ENCODE data around the gene DUSP16. TPM values are rescaled to one million over a fixed set of nuclear protein-coding genes. Genes with fewer than 3 reads are reported as not detected.
"Not testable (repeated sequence)": the region's sequence is repeated elsewhere in the genome, so short reads cannot be mapped to it uniquely, and the experiment has no call there.

The DUSP16 gene
- total RNA-seq, 2 donors from 2014 or later = 37.4 to 64.8 TPM

DNA sequence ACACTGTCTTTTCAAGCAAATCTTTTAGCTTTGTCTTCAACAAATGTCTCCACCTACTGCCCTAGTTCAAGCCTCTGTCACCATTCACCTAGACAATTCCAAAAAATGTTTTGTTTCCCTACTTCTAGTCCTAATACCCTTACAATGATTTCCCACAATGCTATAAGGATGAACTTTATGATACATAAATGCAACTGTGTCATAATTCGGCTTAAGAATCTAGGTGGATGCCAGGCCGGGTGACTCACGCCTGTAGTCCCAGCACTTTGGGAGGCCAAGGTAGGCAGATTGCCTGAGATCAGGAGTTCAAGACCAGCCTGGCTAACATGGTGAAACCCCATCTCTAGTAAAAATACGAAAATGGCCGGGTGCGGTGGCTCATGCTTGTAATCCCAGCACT is 28.3 kb upstream of the DUSP16 start:
- H3K9me3 Mint-ChIP-seq = peaks cover 0 to 19% of the 10 kb centered on the region in 2 donors
- no peak overlapping the region for H3K27ac Mint-ChIP-seq
- H3K36me3 Mint-ChIP-seq = no peaks in the 10 kb centered on the region
- no peak for DNase-seq (ENCODE audit: low spot score in 2 of 2)
- no peak for ATAC-seq

DNA sequence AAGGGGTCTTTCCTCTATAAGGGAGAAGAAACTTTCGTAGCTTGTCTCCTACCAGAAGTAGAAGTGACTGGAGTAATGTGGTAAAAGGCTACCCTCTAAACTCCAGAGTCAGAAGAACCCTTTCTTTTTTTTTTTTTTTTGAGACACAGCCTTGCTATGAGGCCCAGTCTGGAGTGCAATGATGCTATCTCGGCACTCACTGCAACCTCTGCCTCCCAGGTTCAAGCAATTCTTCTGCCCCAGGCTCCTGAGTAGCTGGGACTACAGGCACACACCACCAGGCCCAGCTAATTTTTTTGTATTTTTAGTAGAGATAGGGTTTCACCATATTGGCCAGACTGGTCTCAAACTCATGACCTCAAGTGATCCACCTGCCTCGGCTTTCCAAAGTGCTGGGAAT is 25.8 kb upstream of the DUSP16 start:
- DNase-seq (ENCODE audit: low spot score in 2 of 2); ATAC-seq; H3K27ac Mint-ChIP-seq; H3K36me3 Mint-ChIP-seq: not testable (repeated sequence)
- H3K9me3 Mint-ChIP-seq = peaks cover 0 to 15% of the 10 kb centered on the region in 2 donors

DNA sequence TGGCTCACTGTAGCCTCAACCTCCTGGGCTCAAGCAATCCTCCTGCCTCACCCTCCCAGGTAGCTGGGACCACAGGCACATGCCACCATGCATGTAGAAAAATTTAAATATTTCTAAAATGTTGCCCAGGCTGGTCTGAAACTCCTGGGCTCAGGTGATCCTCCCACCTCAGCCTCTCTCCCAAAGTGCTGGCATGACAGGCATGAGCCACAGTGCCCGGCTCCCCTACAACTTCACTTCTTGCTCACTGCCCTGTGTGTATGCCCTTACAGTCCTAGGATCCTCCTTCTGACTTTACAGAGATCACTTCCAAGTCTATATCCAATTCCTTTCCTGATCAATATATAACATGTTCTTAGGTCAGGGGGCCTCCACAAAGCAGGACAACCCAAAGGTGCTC is 25.2 kb upstream of the DUSP16 start:
- ATAC-seq = no peak
- Mint-ChIP-seq H3K36me3 (no peaks in the 10 kb centered on the region), H3K9me3 (peaks cover 0 to 13% of the 10 kb centered on the region in 2 donors), H3K27ac (no peak overlapping the region)
- no peak for DNase-seq (ENCODE audit: low spot score in 2 of 2)

DNA sequence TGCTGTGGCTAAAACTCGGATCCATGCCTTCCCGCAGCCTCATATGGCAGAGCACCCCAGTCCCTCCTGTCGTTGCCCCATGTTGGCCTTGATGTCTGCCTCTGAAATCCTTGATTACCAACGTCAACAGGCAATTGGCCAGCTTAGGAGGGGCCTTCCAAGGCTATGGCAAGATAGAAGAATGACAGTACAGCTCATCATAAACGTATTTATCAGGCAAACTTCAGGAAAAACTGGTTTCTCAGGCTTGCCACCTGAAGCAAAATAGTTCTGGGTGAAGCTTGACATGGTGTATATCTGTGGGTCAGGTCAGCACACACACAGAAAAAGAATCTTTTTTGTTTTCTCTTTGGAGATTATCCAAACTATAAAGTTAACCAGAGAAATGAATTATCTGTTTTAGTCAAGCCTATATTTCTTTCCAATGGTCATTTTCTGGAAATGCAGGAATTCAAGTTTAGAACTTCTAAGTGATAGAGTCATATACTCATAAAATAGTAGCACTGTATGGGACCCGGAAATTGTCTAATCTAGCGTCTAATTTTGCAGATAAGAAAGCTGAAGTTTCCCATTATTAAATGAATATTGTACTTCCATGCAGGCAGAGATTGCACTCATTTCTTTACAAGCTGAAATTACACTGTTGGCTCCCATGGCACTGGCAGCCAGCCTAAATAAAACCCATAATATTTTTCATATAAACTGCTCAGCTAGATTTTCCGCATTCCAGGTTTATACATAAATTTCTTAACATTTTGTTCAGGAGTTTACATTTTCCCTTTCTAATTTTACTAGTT is 24.4 kb upstream of the DUSP16 start:
- peaks cover 0 to 8% of the 10 kb centered on the region in 2 donors for H3K9me3 Mint-ChIP-seq
- DNase-seq (ENCODE audit: low spot score in 2 of 2) (no peak), ATAC-seq (no peak)
- no peak overlapping the region for H3K27ac Mint-ChIP-seq
- H3K36me3 Mint-ChIP-seq = no peaks in the 10 kb centered on the region

DNA sequence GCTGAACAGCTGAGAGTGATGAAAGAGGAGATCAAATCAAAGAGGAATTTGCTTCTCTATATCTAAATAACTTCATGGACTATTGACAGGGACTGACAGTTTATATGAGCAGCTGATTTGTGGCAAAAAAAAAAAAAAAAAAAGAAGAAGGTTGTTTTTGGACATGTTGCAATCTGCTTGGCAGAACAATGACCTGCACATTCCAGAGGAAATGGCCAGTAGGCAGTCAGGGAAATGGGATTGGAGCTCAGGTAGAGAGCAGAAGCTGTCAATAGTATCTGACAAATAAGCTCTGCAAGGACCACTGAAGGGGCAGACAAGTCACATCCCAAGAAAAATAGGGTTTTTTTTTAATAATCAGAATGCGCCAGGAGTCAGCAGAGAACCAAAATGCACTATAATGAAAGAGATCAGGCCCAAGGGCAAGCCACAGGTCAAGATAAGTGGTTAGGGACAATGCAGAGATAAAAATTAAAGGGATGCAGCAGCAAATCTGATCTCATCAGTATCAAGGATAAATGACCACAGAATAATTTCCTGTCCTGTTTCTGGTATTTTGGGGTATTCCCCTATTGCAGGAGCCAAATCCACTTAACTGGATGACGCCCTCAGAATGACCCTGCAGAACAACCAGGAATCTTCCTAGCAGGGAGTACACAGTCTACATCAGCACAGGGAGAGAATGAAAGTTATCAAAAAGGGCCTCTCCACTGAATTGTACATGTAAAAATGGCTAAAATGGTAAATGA is 22.6 kb upstream of the DUSP16 start:
- H3K36me3 Mint-ChIP-seq = no peaks in the 10 kb centered on the region
- peaks cover 0 to 6% of the 10 kb centered on the region in 2 donors for H3K9me3 Mint-ChIP-seq
- DNase-seq (ENCODE audit: low spot score in 2 of 2) (no peak), ATAC-seq (no peak)
- H3K27ac Mint-ChIP-seq = no peak overlapping the region

DNA sequence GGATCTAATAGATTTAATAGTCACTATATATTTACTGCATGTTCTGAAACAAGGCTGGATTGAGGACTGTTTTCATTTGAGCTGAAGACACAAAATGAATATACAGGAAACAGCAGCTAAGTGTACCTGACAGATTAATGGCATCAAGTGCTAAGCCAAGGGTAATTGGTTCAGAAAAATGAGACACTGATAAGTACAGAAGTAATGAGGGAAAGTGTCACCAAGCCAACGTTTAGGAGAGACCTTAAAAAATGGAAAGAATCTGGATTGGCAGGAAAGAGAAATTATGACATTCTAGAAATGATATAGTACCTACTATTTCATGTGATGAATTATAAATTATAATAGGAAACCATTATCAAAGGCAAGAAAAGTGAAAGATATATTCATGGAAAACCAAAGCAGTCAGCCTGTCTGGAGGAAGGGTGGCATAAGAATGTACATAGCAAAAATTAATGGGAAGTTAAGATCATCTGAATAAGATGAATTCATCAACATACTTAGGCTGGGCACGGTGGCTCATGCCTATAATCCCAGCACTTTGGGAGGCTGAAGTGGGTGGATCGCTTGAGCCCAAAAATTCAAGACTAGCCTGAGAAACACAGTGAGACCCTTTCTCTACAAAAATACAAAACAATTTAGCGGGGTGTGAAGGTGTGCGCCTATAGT is 21.0 kb upstream of the DUSP16 start:
- DNase-seq (ENCODE audit: low spot score in 2 of 2) (no peak), ATAC-seq (no peak)
- Mint-ChIP-seq H3K9me3 (no peaks in the 10 kb centered on the region), H3K36me3 (no peaks in the 10 kb centered on the region), H3K27ac (peak overlapping the region; percentile 84 to 88)

DNA sequence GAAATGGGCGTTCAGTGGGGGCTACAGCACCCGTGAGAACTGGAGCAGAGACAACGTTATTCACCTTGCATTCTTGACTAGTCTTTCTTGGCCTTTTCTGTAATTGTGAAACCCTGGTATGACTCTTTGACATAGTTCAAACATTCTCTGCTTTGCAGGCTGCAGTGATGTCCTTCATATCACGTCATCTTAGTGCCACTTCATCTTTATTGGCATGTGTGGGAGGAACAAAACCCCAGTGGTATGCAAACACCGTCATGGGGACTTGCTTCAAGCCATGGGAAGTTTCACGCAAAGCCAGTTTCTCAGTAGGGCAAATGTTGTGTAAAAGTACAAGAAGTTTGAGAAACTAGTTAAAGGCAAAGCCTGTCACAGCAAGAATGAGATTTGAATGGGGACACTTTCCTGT is 20.2 kb upstream of the DUSP16 start:
- Mint-ChIP-seq H3K27ac (peak overlapping the region; percentile 84 to 88), H3K36me3 (no peaks in the 10 kb centered on the region), H3K9me3 (no peaks in the 10 kb centered on the region)
- ATAC-seq (peak; percentile 91 to 97), DNase-seq (ENCODE audit: low spot score in 2 of 2) (peak; percentile 62 to 78)

DNA sequence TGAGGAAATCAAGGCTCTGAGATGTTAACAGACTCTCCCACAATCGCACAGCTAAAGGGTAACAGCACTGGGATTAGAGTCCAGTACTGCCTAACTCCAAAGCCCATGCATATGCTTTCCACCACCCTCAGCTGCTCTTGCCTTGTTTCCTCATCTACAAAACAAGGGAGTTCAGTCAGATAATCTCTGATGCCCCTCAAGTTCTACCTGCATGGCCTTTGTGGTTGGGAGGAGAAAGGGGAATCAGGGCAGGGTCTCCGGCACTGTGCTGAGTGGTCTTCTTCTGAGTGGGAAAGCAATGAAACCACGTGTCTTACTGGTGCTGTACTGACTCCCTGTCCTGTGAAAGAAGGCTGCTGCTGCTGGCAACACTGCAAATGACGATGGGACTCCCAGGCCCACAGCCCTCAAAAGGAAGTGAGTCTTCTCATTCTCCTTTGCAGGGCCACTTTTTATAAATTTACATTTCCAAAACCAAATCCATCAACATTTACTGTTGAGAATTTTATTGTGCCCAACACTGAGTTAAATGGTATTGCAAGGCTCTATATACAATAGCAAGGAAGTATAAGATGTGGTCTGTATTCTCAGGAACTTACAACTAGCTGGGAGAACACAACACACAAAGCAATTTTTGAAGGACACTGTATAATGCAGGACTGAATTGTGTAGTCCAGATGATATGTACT is 19.7 kb upstream of the DUSP16 start:
- peak in 1 of 2 donors; percentile 13 for DNase-seq (ENCODE audit: low spot score in 2 of 2)
- peak; percentile 10 to 47 for ATAC-seq
- no peaks in the 10 kb centered on the region for H3K36me3 Mint-ChIP-seq
- H3K9me3 Mint-ChIP-seq = no peaks in the 10 kb centered on the region
- H3K27ac Mint-ChIP-seq = peak overlapping the region; percentile 70 to 88

DNA sequence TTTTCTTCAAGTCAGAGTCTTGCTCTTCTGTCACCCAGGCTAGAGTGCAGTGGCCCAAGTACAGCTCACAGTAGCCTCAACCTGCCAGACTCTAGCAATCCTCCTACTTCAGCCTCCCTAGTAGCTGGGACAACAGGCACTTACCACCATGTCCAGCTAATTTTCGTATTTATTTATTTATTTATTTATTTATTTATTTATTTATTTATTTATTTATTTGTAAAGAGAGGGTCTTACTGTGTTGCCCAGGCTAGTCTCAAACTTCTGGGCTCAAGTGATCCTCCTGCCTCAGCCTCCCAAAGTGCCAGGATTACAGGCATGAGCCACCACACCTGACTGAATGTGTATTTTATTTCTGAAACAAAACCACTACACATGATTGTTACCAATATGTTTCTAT is 18.1 kb upstream of the DUSP16 start:
- not testable (repeated sequence) for ATAC-seq; H3K36me3 Mint-ChIP-seq; H3K27ac Mint-ChIP-seq; H3K9me3 Mint-ChIP-seq; DNase-seq (ENCODE audit: low spot score in 2 of 2)

DNA sequence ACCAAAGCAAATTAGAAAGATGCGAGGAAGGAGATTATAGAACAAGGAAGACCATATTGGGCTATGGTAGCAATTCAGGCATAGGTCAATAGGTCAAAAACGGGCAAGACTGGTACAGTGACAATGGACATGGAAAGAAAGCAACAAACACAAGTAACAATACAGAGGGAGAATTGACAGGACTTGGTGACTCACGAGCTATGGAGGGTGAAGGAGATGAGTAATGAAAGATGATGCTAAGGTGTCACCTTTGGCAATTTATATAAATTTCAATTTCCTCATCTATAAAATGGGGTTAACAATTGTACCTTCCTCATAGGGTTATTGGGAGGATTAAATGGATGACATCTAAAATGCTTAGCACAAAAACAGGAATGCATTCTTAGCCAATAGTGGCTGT is 15.1 kb upstream of the DUSP16 start:
- no peak for DNase-seq (ENCODE audit: low spot score in 2 of 2)

DNA sequence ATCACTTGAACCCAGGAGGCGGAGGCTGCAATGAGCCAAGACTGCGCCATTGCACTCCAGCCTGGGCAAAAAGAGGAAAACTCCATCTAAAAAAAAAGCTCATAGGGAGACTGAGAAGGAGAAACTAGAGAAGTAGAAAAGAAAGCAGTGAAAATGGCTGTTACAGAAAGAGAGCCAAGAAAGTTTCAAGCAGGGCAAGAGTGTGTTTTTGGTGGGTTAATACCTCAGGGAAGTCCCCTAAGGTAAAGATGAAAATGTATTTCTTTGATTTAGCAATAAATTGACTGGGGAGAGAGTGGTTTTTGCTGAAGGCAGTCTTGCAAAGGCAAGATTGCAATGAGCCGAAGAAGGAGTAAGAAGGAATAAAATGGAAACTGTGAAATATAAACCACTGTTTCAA is 10.0 kb upstream of the DUSP16 start:
- H3K9me3 Mint-ChIP-seq = peaks cover 0 to 4% of the 10 kb centered on the region in 2 donors
- no peak for DNase-seq (ENCODE audit: low spot score in 2 of 2)
- peaks cover 0 to 5% of the 10 kb centered on the region in 2 donors for H3K36me3 Mint-ChIP-seq
- no peak for ATAC-seq
- H3K27ac Mint-ChIP-seq = no peak overlapping the region

More for the DNA sequence above, 15.1 kb upstream of the DUSP16 start:
- Mint-ChIP-seq H3K36me3 (no peaks in the 10 kb centered on the region), H3K27ac (no peak overlapping the region), H3K9me3 (no peaks in the 10 kb centered on the region)
- ATAC-seq = peak in 1 of 2 donors; percentile 15

DNA sequence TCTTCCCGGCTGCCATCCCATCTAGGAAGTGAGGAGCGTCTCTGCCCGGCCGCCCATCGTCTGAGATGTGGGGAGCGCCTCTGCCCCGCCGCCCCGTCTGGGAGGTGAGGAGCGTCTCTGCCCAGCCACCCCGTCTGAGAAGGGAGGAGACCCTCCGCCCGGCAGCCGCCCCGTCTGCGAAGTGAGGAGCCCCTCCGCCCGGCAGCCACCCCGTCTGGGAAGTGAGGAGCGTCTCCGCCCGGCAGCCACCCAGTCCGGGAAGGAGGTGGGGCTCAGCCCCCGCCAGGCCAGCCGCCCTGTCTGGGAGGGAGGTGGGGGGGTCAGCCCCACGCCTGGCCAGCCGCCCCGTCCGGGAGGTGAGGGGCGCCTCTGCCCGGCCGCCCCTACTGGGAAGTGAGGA is 3.3 kb upstream of the DUSP16 start:
- H3K9me3 Mint-ChIP-seq = not testable (repeated sequence)

DNA sequence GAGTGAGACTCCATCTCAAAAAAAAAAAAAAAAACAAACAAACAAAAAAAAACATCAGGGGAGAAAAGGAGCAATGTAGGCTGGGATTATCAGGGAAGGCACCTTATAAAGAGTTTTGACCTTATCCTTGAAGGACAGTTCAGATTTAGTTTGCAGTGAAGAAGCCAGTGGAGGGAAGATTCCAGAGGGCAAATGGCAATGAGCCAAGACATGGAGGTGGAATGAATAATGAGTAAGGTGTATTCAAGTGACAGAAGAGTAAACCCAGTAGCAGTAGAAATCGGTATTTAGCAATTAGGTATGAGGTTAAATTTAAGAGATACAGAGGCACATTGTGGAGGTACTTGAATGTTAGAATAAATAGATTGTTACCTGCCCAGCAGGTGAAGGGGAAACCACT is 2.2 kb upstream of the DUSP16 start:
- Mint-ChIP-seq H3K9me3 (peaks cover 5 to 7% of the 10 kb centered on the region in 2 donors), H3K27ac (no peak overlapping the region), H3K36me3 (peaks cover 20 to 22% of the 10 kb centered on the region in 2 donors)
- no peak for ATAC-seq
- no peak for DNase-seq (ENCODE audit: low spot score in 2 of 2)

More for the DNA sequence above, 3.3 kb upstream of the DUSP16 start:
- ATAC-seq; DNase-seq (ENCODE audit: low spot score in 2 of 2); H3K27ac Mint-ChIP-seq: not testable (repeated sequence)
- H3K36me3 Mint-ChIP-seq = peaks cover 10 to 12% of the 10 kb centered on the region in 2 donors

DNA sequence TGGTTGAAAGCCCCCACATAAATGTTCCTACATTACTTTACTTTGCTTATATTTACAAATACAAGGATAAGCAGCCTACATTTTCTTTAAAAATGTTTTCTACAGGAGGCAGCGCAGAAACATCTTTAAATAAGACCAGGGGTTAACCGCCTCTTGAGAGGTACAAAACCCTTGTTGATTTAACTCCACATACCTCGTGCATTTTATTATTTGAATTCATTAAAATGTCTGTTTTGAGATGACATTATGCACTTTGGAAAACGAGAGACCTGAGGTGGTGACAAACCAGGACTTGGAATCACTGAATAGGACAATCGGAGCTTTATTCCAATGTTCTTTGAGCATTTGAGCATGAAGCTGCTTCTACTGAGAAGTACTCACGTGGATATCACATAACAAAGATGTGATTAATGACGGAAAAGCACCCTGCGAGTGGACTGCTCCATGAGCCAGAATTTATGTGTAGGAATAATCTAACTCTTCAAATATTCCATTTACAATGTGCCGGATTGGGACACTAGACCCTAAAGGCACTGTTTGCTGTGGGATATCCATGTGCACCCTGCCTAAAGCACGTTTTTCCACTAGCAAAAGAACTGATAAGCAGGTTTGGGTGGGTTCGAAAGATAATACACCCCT is 746 bp upstream of the DUSP16 start:
- peak overlapping the region; percentile 96 to 97 for H3K27ac Mint-ChIP-seq
- ATAC-seq = no peak
- peaks cover 5 to 7% of the 10 kb centered on the region in 2 donors for H3K9me3 Mint-ChIP-seq
- H3K36me3 Mint-ChIP-seq = peaks cover 24 to 26% of the 10 kb centered on the region in 2 donors
- DNase-seq (ENCODE audit: low spot score in 2 of 2) = no peak

DNA sequence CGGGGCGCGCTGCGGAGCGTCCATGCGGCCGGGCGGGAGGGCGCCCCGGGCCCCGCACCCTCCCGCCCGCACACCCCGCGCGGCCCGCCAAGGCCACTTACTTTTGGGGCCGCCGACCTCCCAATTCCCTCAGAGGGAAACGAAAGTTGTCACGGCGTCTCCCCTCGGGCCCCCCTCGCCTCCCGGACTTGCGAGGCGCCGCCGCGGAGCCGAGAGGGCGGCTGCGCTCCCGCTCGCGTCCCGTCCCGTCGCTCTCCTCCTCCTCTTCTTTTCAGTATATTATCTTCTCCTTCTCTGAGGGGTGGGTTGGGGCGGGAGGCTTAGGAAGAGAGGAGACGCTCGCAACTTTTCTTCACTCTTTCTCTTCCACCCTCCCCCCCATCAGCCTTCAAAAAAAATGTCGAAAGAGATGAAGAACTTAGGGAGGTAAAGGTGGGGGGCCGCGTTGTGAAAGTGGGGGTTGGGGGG is 613 bp downstream of the DUSP16 start:
- peak in 1 of 2 donors; percentile 2 for ATAC-seq
- Mint-ChIP-seq H3K27ac (peak overlapping the region; percentile 96 to 99), H3K9me3 (peaks cover 5 to 7% of the 10 kb centered on the region in 2 donors), H3K36me3 (peaks cover 24 to 34% of the 10 kb centered on the region in 2 donors)
- DNase-seq (ENCODE audit: low spot score in 2 of 2) = no peak

Measured in activated naive CD4-positive, alpha-beta T cell treated with anti-CD3 and anti-CD28 coated beads, Interleukin-2, amount 50 U/mL, for 72 hours (primary cell).